GM21360 (cell line): ENCODE results near the gene NOS1AP.
"Not testable (repeated sequence)": the region's sequence is repeated elsewhere in the genome, so short reads cannot be mapped to it uniquely, and the experiment has no call there.

Experiments
- ATAC-seq: cut with Tn5 transposase; IDR thresholded peaks from one replicate; pipeline ENCODE4 v1.9.1; 2021; ENCODE audit warnings: mild to moderate bottlenecking, moderate library complexity; ENCODE audit not compliant: unreplicated experiment

Gene NOS1AP

GRCh38 chr1:162056579-162056978 is 12.9 kb upstream of the NOS1AP start:
- ATAC-seq: no peak

- ATAC-seq: no peak
Observed at GRCh38 chr1:162059721-162060120, 9.8 kb upstream of the NOS1AP start.

DNA sequence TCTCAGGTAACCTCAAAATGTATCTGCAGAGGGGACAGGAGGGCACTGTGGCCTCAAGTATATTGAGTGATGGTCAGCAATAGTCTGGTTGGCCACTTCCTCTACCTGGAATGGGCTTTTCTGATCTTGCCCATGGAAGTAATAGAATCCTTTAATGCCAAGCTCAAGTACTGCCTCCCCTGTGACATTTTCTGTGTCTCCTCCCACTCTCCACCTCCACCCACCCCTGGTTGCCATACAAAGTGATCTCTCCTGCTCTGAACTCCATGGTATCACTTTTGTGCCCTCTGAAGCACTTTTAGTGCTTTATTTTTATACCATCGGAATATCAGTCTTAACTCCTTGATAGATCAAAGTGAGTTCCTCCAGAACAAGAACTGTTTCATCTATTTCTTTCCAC is 9.2 kb upstream of the NOS1AP start:
- no peak for ATAC-seq

DNA sequence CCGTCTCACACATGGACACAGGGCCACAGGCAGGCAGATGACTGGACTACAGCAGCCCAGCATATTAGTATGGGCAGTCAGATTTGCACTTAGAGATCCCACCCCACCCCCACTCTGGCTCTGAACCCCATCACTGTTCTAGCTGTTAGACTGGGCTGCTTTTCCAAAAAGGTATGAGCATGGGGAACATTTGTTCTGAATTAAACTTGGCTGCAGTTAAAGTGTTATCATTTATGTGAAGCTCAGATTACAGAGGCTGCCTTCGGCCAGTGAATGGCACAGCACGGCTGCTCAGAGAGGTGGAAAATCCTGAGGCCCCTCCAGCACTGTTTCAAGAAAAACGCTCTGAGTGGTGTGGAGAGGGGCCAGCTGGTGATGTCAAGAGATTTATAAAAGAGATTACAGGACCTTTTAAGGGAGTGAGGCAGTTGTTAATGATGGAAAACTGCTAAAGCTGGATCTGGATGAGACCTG is 6.9 kb upstream of the NOS1AP start:
- ATAC-seq: no peak

DNA sequence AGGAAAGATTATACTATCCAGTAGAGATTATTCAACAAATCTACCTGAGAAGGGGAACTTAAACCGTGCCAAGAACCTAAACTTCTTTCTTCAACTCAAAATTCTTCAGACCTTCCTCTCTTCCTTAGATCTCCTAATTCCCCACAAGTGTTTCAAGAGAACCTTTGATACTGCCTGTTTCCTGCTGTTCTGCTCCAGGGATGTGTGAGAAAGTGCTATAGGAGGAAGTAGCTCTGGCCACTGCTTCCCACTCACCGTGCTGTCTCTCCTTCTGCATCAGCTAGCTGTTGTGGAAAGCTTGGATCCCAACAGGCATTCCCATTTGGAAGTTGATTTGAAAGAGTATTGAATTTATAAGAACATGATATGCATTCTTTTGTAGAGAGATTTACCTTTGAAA is 4.5 kb upstream of the NOS1AP start:
- no peak for ATAC-seq

- ATAC-seq: not testable (repeated sequence)
Observed at GRCh38 chr1:162066836-162067235, 2.7 kb upstream of the NOS1AP start.

DNA sequence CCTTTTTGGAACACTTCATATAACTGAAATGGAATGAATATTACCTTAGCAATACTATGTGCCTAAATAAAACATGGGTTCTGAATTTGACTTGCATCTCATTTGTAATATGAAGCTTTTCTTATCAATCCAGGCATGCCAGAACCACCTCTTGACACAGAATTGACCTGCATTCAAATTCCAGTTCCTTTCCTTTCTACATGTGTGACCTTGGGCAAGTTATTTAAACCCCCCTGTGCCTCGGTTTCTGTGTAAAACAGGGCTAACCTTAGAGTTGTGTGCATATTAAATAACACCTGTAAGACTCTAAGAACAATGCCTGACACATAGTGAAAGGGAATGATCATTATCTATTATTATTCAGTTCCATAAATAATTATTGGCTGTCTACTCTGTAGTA is 2.0 kb upstream of the NOS1AP start:
- no peak for ATAC-seq

- ATAC-seq: no peak
Observed at GRCh38 chr1:162068301-162068700, 1.2 kb upstream of the NOS1AP start.

GRCh38 chr1:162070094-162070748 is 730 bp downstream of the NOS1AP start:
- ATAC-seq: no peak

GRCh38 chr1:162070825-162071224 is 1.3 kb downstream of the NOS1AP start:
- ATAC-seq: no peak

DNA sequence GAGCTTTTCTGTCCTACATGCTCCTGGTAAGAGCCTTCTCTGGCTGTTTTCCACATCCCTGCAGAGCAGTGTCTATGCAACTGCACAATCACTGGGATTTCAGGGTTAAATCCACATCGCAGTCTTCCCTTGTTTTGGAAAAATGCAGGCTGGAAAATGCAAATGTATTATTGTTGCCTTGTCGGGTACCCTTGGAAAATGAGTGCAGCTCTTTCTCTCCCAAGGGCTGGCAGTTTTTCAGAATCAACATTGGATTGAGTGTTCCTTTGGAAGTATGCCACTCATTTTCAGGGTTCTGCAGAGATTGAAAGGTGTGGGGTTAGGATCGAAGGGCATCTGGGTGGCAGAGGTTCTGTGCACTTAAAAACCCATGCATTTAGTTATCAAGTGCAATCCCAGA is 3.2 kb downstream of the NOS1AP start:
- ATAC-seq: no peak

DNA sequence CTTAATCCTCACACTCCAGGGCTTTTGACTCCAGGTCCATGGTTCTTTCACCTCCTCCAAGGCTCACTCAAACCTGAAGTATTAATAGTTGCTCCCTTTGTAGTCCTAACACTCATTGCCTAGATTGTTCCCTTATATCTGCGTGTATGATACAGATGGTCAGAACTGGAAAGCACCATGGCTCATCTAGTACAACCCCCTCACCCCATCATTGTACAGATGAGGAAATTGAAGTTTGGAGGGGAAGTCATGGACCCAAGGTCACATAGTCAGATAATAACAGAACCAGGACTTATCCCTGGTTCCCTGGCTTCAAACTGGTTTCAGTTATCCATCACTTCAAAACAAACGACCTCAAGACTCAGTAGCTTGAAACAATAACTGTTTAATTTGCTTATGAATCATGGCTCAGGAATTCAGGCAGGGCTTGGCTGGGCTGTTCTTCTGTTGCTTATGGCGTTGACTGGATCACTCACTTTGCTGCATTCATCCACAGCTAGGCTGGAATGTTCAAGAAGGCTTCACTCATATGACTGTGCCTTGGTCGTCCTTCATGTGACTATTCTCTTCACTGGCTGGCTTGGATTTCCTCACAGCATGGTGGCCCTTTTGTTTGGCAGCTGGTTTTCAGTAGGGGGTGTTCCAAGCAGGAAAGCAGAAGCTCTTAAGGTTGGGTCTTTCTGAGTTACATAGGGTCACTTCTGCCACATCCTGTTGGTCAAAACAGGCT is 5.0 kb downstream of the NOS1AP start:
- no peak for ATAC-seq

DNA sequence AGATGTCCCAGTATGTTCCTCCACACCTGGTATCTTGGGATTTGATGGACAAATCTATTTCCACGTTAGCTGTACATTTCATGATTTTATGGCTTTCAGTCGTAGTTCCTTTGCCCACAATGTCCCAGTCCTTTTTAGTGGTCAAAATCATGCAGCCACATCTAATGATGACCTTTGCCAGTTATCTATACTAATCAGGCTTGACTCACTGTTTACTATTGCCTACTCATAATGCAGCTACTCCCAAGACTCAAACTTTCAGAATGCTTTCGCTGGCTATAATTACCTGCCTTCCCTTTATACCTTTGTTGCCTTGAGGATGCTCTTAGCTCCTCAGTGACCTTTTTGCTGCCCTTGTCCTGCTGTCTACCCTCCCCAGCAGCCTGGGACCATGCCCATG is 6.4 kb downstream of the NOS1AP start:
- ATAC-seq: no peak

DNA sequence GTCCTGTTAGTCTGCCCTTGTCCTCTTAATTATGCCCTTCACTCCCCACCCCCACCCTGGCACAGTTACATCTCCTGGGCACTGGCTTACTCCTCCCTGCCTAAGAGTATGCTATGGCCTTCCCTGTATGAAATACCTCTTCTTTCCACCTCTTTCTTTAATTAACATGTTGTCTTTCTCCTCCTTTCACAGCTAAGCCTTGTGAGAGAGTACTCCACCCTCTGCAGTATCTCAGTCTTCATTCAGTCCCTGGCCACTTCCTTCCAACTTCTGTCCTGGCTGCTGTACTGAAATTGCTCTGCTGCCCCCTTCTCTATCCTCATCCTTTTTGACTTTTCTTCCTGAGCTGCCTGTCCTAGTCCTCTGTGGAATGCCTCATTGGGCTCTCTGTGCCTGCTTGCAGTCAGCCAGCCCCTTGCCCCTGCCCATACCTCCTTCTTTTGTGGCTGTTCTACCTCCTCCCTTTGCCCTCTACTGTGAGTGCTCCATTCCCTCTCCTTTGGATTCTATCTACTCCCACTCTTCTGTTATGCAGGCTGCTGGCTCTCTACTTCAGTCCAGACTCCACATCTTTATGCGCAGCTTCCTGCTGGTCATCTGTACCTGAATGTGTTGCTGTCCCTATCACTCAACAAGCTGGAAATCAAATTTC is 8.3 kb downstream of the NOS1AP start:
- ATAC-seq: no peak

DNA sequence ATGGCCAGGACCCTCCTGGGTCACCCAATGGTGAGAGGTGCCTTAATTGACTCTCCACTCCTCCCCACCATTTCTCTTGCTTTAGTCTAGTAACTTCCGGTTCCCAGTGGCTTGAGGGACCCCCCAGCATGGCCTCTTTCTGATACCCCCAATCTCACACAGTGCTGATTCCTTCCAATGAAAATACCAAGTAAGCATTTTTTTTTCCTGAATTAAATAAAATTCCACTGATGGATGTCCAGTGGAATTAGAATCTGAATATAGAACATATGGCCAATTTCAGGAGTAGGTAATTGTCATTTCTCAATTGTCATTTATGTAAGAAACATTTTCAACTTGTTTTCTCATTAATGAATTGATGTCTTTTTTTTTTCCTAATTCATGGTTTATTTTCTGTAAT is 9.5 kb downstream of the NOS1AP start:
- no peak for ATAC-seq

- ATAC-seq: no peak
Observed at GRCh38 chr1:162080472-162081015, 11.1 kb downstream of the NOS1AP start.

GRCh38 chr1:162081316-162081715 is 11.8 kb downstream of the NOS1AP start:
- ATAC-seq: no peak

DNA sequence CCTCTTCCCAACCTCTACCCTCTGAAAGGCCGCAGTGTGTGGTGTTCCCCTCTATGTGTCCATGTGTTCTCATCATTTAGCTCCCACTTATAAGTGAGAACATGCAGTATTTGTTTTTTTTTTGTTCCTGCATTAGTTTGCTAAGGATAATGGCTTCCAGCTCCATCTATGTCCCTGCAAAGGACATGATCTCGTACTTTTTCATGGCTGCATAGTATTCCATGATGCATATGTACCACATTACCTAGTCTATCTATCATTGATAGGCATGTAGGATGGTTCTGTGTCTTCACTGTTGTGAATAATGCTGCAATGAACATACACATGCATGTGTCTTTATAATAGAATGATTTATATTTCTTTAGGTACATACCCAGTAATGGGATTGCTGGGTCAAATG is 12.6 kb downstream of the NOS1AP start:
- not testable (repeated sequence) for ATAC-seq

- no peak for ATAC-seq
Observed at GRCh38 chr1:162083273-162083672, 13.8 kb downstream of the NOS1AP start.

GRCh38 chr1:162085991-162086390 is 16.5 kb downstream of the NOS1AP start:
- ATAC-seq: no peak

DNA sequence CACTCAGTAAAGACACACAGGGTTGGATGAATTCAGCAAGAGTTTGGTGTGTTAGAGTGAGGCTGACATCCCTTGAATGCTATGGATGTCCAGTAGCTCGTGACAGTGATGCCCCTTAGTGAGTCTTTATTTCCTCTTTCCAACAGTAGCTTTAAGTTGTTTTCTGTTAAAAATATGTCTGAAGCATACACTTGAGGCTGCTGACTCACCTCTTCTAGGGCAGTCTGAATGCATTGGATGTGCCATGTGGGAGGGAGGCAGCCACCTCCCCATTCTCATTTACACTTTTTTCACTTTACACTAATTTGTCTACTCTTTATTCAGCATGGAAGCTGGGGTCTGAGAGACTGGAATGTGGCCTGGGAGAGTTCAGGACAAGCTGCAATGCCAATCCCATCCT is 17.6 kb downstream of the NOS1AP start:
- ATAC-seq: no peak

DNA sequence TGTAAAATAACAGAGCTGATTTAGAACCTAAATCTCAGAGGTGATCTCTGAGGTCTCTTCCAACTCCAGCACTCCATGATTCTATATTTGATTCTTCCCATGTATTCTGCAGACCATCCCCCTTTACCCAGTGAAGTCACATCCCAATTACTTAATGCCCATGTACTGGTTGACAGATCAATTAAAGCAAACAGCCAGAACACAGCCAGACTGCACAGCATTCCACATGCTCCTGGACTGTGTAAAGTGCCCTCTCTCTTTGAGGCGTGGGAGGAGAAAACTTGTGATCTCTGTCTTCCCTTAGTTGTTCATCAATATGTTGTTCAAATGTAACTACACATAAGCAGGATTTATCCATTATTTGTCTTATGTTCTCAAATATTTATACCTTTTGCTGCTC is 18.1 kb downstream of the NOS1AP start:
- ATAC-seq: no peak
